ENCODE results near the gene ITPK1.

The ITPK1 gene

GRCh38 chr14:93008381-93008780 lies 107.3 kb downstream of the ITPK1 start (continued):
- 0 out of 2 replicates have a peak, but pooled peaks have one; percentile 33 for TF ChIP-seq TSHZ2 (CRISPR knock-in tag; IDR thresholded peaks at IDR 0.05)

GRCh38 chr14:93007225-93007997 lies 108.3 kb downstream of the ITPK1 start:
- no peak for TF ChIP-seq ESRRG (CRISPR knock-in tag; IDR thresholded peaks at IDR 0.05)
- TF ChIP-seq BACH2 (CRISPR knock-in tag; IDR thresholded peaks at IDR 0.05; ENCODE audit: borderline replicate concordance) = no peak
- no peak for TF ChIP-seq PATZ1 (CRISPR knock-in tag; IDR thresholded peaks at IDR 0.05; ENCODE audit: borderline replicate concordance)
- no peak for TF ChIP-seq ZNF8 (CRISPR knock-in tag; IDR thresholded peaks at IDR 0.05)
- no peak for TF ChIP-seq CSRNP3 (CRISPR knock-in tag; IDR thresholded peaks at IDR 0.05)
- TF ChIP-seq CREB5 (CRISPR knock-in tag; IDR thresholded peaks at IDR 0.05; ENCODE audit: low read depth) = no peak
- no peak for TF ChIP-seq SNAI2 (CRISPR knock-in tag; IDR thresholded peaks at IDR 0.05)
- no peak for TF ChIP-seq ZFP30 (CRISPR knock-in tag; IDR thresholded peaks at IDR 0.05)
- TF ChIP-seq OSR1 (CRISPR knock-in tag; IDR thresholded peaks at IDR 0.05) = no peak
- no peak for TF ChIP-seq CSDC2 (CRISPR knock-in tag; IDR thresholded peaks at IDR 0.05)
- TF ChIP-seq TOX (CRISPR knock-in tag; IDR thresholded peaks at IDR 0.05; ENCODE audit: borderline replicate concordance) = no peak
- no peak for TF ChIP-seq TSHZ2 (CRISPR knock-in tag; IDR thresholded peaks at IDR 0.05)
- no peak for TF ChIP-seq POU6F1 (CRISPR knock-in tag; IDR thresholded peaks at IDR 0.05; ENCODE audit: borderline replicate concordance, low read depth)
- no peak for TF ChIP-seq ISL1 (CRISPR knock-in tag; IDR thresholded peaks at IDR 0.05)
- no peak for TF ChIP-seq ARNTL (CRISPR knock-in tag; IDR thresholded peaks at IDR 0.05; ENCODE audit: borderline replicate concordance, low read depth)
- TF ChIP-seq ZNF70 (CRISPR knock-in tag; IDR thresholded peaks at IDR 0.05) = no peak
- TF ChIP-seq ZNF565 (CRISPR knock-in tag; conservative IDR thresholded peaks at IDR 0.05; ENCODE audit: low read depth) = no peak
- no peak for TF ChIP-seq GLIS3 (CRISPR knock-in tag; IDR thresholded peaks at IDR 0.05)
- TF ChIP-seq TCF4 (CRISPR knock-in tag; IDR thresholded peaks at IDR 0.05; ENCODE audit: borderline replicate concordance) = no peak
- peak; percentile 41 for ATAC-seq
